Psoas muscle (tissue), 8 donors: ENCODE measurements around the gene LGALS8. TPM values are rescaled to one million over a fixed set of nuclear protein-coding genes. Genes with fewer than 3 reads are reported as not detected.

Experiments
- ATAC-seq, 4 donors: fragments of 200-7000 bp; cut with Tn5 transposase; one replicate each; pipeline ENCODE4 v1.9.1; 2020; ENCODE audit warnings: moderate library complexity in 3 of 4, mild to moderate bottlenecking in 2 of 4
- DNase-seq, 2 donors: peaks; one replicate each; pipeline ENCODE4 v3.0.0-alpha.2; 2020
- H3K27ac ChIP-seq: fragments of 200-600 bp; one replicate; pipeline ENCODE4 v1.8.0; 2022
- H3K27me3 ChIP-seq, 3 donors: fragments of 200-600 bp in 1 of 3; one replicate each; pipeline versions ENCODE4 v1.6.1 to v1.8.0; 2013 to 2022; ENCODE audit warnings: low read length in 2 of 3, mild to moderate bottlenecking in 2 of 3, moderate library complexity in 1 of 3; ENCODE audit not compliant: insufficient read depth in 3 of 3
- H3K36me3 ChIP-seq, 2 donors: fragments of 200-600 bp in 1 of 2; one replicate each; pipeline versions ENCODE4 v1.6.1 to v1.8.0; 2013 to 2022; ENCODE audit warnings: low read depth in 1 of 2, mild to moderate bottlenecking in 1 of 2, moderate library complexity in 1 of 2; ENCODE audit not compliant: insufficient read depth in 1 of 2
- H3K4me1 ChIP-seq: fragments of 200-600 bp; one replicate; pipeline ENCODE4 v1.8.0; 2022
- H3K4me3 ChIP-seq: fragments of 200-600 bp; one replicate; pipeline ENCODE4 v1.8.0; 2022; ENCODE audit warnings: mild to moderate bottlenecking
- H3K9me3 ChIP-seq: fragments of 200-600 bp; one replicate; pipeline ENCODE4 v1.8.0; 2022
- WGBS, 3 donors: extraction: QIAGEN DNeasy Blood & Tissue Kit; methylation state at CpG; one replicate each; pipeline versions ENCODE4 v1.1.6 to v1.1.7; 2013; 5-methylcytosine and 5-hydroxymethylcytosine counted together
- intact Hi-C, 2 donors: fragments of 100-400 bp; cut with DNase I; formaldehyde crosslinking; loops; one replicate each; pipeline versions ENCODE4 v1.11.0 to v1.14.2; 2022
- polyA plus RNA-seq, 3 donors: library from polyadenylated mRNA; stranded (reverse); fragments of 200-250 nt; gene quantifications; one replicate each; pipeline ENCODE4 v1.2.3, GENCODE V29; 2013
- total RNA-seq, 4 donors: library from RNA; stranded (reverse); fragmentation: NEBNext Ultra II Directional in 2 of 4; extraction: Animal tissue kit (Norgen Biotek cat#: 25700) in 2 of 4; gene quantifications; one replicate each; pipeline versions ENCODE4 v1.2.1 to v1.2.4, GENCODE V29; 2021 to 2023
- TF ChIP-seq, protein P1 (sequence below): fragments of 200-600 bp; IDR thresholded peaks from one replicate; pipeline ENCODE4 v1.8.0; 2022; ENCODE audit warnings: antibody characterized with exemption
- donor health status: healthy with polysubstance abuse.
- donor health status: DM: no; HTN: no; CAD: no; lungs with moderate emphysema.
- donor health status: Bipolar disorder and iron deficiency.
- donor health status: healthy.
- donor health status: DM: yes; HTN: yes; CAD: no.
- donor health status: DM: no; HTN: no; CAD: no.
- donor health status: DM: no; HTN: no; CAD: no.
- donor health status: DM: yes; HTN: yes; CAD: no.

LGALS8 gene
- total and polyA plus RNA-seq, 7 donors = 10.1 to 17.8 (median 12.8) TPM

DNA sequence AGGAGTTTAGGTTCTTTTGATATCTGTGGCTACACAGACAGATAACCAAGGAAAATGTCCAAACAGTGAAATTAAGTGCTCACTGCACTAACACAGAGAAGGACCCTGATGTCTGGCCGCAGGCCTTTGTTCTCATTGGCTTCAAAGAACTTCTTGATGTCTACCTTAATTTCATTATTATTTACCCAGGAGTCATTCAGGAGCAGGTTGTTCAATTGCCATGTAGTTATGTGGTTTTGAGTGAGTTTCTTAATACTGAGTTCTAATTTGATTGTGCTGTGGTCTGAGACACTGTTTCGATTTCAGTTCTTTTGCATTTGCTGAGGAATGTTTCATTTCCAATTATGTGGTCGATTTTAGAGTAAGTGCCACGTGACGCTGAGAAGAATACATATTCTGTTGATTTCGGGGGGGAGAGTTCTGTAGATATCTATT is 15.2 kb upstream of the LGALS8 start:
- H3K9me3 ChIP-seq = no peaks in the 10 kb centered on the region
- H3K27me3 ChIP-seq = no peaks in the 10 kb centered on the region
- no peaks in the 10 kb centered on the region for H3K4me1 ChIP-seq
- TF ChIP-seq, protein P1, sequence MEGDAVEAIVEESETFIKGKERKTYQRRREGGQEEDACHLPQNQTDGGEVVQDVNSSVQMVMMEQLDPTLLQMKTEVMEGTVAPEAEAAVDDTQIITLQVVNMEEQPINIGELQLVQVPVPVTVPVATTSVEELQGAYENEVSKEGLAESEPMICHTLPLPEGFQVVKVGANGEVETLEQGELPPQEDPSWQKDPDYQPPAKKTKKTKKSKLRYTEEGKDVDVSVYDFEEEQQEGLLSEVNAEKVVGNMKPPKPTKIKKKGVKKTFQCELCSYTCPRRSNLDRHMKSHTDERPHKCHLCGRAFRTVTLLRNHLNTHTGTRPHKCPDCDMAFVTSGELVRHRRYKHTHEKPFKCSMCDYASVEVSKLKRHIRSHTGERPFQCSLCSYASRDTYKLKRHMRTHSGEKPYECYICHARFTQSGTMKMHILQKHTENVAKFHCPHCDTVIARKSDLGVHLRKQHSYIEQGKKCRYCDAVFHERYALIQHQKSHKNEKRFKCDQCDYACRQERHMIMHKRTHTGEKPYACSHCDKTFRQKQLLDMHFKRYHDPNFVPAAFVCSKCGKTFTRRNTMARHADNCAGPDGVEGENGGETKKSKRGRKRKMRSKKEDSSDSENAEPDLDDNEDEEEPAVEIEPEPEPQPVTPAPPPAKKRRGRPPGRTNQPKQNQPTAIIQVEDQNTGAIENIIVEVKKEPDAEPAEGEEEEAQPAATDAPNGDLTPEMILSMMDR = no peak
- H3K27ac ChIP-seq = no peak overlapping the region
- intact Hi-C loops = no loop called here
- no peak for DNase-seq
- 86 to 91% (median 88%) methylated on average over 6 of the region's 6 CpGs for WGBS, 3 donors
- ATAC-seq = no peak
- H3K4me3 ChIP-seq = no peak overlapping the region
- H3K36me3 ChIP-seq = no peaks in the 10 kb centered on the region

DNA sequence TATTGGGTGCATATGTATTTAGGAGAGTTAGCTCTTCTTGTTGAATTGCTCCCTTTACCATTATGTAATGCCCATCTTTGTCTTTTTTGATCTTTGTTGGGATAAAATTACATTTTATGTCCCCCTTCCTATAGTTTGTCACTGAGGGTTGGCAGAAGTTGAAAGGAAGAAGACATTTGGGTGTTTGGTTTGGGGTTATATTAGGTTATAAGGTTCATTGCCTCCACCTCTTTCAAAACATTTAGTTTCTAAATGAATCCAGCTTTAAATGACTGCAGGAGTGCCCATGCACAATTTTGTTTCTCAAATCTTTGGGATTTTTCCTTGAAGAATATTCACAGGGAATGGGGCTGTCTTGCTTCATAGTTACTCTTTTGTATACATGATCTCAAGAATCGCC is 14.6 kb upstream of the LGALS8 start:
- intact Hi-C loops = no loop called here
- no peak overlapping the region for H3K27ac ChIP-seq
- DNase-seq (no peak), ATAC-seq (no peak)
- WGBS, 3 donors = 86 to 94% (median 86%) methylated on average over 1 of the region's 1 CpG
- no peaks in the 10 kb centered on the region for H3K4me1 ChIP-seq
- no peaks in the 10 kb centered on the region for H3K36me3 ChIP-seq
- no peaks in the 10 kb centered on the region for H3K27me3 ChIP-seq
- no peak overlapping the region for H3K4me3 ChIP-seq
- no peaks in the 10 kb centered on the region for H3K9me3 ChIP-seq
- TF ChIP-seq, protein P1 = no peak

- 94% methylated on average over 8 of the region's 8 CpGs for WGBS, 3 donors
- H3K27ac ChIP-seq = no peak overlapping the region
- no peaks in the 10 kb centered on the region for H3K36me3 ChIP-seq
- H3K9me3 ChIP-seq = no peaks in the 10 kb centered on the region
- H3K4me3 ChIP-seq = no peak overlapping the region
- H3K27me3 ChIP-seq = no peaks in the 10 kb centered on the region
- TF ChIP-seq, protein P1 = no peak
- H3K4me1 ChIP-seq = no peaks in the 10 kb centered on the region
- ATAC-seq (no peak), DNase-seq (no peak)
- intact Hi-C loops = no loop called here
These were observed 14.0 kb upstream of the LGALS8 start for GRCh38 chr1:236509647-236510401.

DNA sequence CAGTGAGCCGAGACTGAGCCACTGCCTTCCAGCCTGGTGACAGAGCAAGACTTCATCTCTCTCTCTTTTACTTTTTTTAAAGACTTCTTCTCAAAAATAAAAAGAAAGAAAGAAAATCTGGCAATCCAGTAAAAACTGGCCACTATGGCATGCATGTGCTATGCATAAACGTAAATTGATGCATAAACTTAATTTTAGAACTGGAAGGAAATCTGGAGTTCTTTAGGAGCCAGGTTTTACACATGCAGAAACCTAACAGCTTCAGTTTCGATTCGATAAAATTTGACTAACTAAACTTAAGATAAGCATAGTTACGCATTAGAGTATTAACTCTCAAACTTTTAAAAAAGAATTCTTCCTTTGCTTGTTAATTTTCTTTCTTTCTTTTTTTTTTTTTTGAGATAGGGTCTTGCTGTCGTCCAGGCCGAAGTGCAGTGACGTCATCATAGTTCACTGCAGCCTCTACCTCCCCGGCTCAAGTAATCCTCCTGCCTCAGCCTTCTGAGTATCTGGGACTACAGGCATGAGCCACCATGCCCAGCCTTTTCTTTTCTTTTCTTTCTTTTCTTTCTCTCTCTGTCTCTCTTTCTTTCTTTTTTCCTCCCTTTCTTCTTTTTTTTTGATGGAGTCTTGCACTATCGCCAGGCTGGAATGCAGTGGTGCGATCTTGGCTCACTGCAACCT is 11.9 kb upstream of the LGALS8 start:
- Histone ChIP-seq H3K36me3 (no peaks in the 10 kb centered on the region), H3K27me3 (no peaks in the 10 kb centered on the region), H3K4me1 (no peaks in the 10 kb centered on the region), H3K4me3 (no peak overlapping the region), H3K27ac (no peak overlapping the region), H3K9me3 (no peaks in the 10 kb centered on the region)
- TF ChIP-seq, protein P1 = no peak
- 90 to 95% (median 92%) methylated on average over 11 of the region's 11 CpGs for WGBS, 3 donors
- ATAC-seq (no peak), DNase-seq (no peak)
- intact Hi-C loops = no loop called here
